Pancreas (tissue), 10 donors: ENCODE measurements around the gene MEI4. TPM values are rescaled to one million over a fixed set of nuclear protein-coding genes. Genes with fewer than 3 reads are reported as not detected.

ENCODE experiments used
- ATAC-seq, 4 donors: fragments of 200-7000 bp; cut with Tn5 transposase; one replicate each; pipeline versions ENCODE4 v1.8.0 to v1.9.1; 2020; ENCODE audit warnings: mild to moderate bottlenecking in 4 of 4, moderate library complexity in 4 of 4
- DNase-seq, 6 donors: peaks; one replicate each; pipeline ENCODE4 v3.0.0-alpha.2; 2020
- FAIRE-seq: peaks from 2 replicates; lab custom pipeline; 2012; peaks lifted over from hg19 to GRCh38; lab: Jason Lieb, UNC
- H3K27ac ChIP-seq, 4 donors: fragments of 200-600 bp; sonication (generic); 1 replicate in 3 of 4; 2 replicates in 1 of 4; pipeline versions ENCODE4 v1.5.0 to v1.8.0; 2020
- H3K27me3 ChIP-seq, 4 donors: fragments of 200-600 bp; one replicate each; pipeline ENCODE4 v1.8.0; 2021
- H3K36me3 ChIP-seq, 3 donors: fragments of 200-600 bp; sonication (generic) in 1 of 3; one replicate each; pipeline versions ENCODE4 v1.5.0 to v1.8.0; 2020 to 2021
- H3K4me1 ChIP-seq, 3 donors: fragments of 200-600 bp; one replicate each; pipeline ENCODE4 v1.8.0; 2021
- H3K4me3 ChIP-seq, 4 donors: fragments of 200-600 bp; sonication (generic) in 2 of 4; one replicate each; pipeline versions ENCODE4 v1.5.0 to v1.8.0; 2020 to 2021
- H3K9me3 ChIP-seq, 4 donors: fragments of 200-600 bp; one replicate each; pipeline ENCODE4 v1.8.0; 2021
- CTCF ChIP-seq, 4 donors: fragments of 200-600 bp; sonication (generic) in 3 of 4; IDR thresholded peaks; one replicate each; pipeline versions ENCODE4 v1.5.0 to v1.8.0; 2021; ENCODE audit warnings: antibody characterized with exemption in 4 of 4
- WGBS, 2 donors: extraction: QIAGEN DNeasy Blood & Tissue Kit; methylation state at CpG; one replicate each; pipeline ENCODE4 v1.1.7; 2013; 5-methylcytosine and 5-hydroxymethylcytosine counted together
- intact Hi-C, 3 donors: fragments of 100-400 bp; cut with DNase I; formaldehyde crosslinking; loops; one replicate each; pipeline versions ENCODE4 v1.11.1 to v1.14.2; 2022
- polyA plus RNA-seq, 2 donors: library from polyadenylated mRNA; stranded (reverse); fragments of 200-250 nt; gene quantifications; one replicate each; pipeline ENCODE4 v1.2.3, GENCODE V29; 2013
- total RNA-seq, 6 donors: library from RNA; stranded (reverse); fragmentation: NEBNext Ultra II Directional in 4 of 6; extraction: Animal tissue kit (Norgen Biotek cat#: 25700) in 4 of 6; gene quantifications; one replicate each; pipeline versions ENCODE4 v1.2.1 to v1.2.4, GENCODE V29; 2021 to 2023
- donor health status: healthy with polysubstance abuse.
- donor health status: DM: no; HTN: no; CAD: no; lungs with moderate emphysema.
- donor health status: DM: no; HTN: no; CAD: no.
- donor health status: control.
- donor health status: control.
- donor health status: Bipolar disorder and iron deficiency.
- donor health status: DM: yes; HTN: yes; CAD: no.
- donor health status: DM: no; HTN: no; CAD: no.
- donor health status: DM: no; HTN: no; CAD: no.
- donor health status: DM: yes; HTN: yes; CAD: no.

The MEI4 gene
- total and polyA plus RNA-seq, 8 donors: 0.30 to 1.9 (median 1.1) TPM

GRCh38 chr6:77856391-77856790 is 203.6 kb downstream of the MEI4 start:
- H3K9me3 ChIP-seq: peaks cover 0 to 3% (median 0%) of the 10 kb centered on the region in 4 donors
- intact Hi-C loops: no loop called here

GRCh38 chr6:77857421-77857820 is 204.6 kb downstream of the MEI4 start:
- DNase-seq (no peak), FAIRE-seq (no peak), ATAC-seq (no peak)
- H3K4me3 ChIP-seq: no peak overlapping the region
- peaks cover 0 to 5% (median 0%) of the 10 kb centered on the region in 4 donors for H3K9me3 ChIP-seq
- no peaks in the 10 kb centered on the region for H3K36me3 ChIP-seq
- intact Hi-C loops: no loop called here
- TF ChIP-seq CTCF (IDR thresholded peaks at IDR 0.05): no peak
- H3K27ac ChIP-seq: no peak overlapping the region
- H3K27me3 ChIP-seq: no peaks in the 10 kb centered on the region
- no peaks in the 10 kb centered on the region for H3K4me1 ChIP-seq

More at GRCh38 chr6:77856391-77856790, 203.6 kb downstream of the MEI4 start:
- 60 to 63% methylated on average over 5 of the region's 5 CpGs for WGBS, 2 donors
- no peak for DNase-seq
- no peak overlapping the region for H3K27ac ChIP-seq
- ATAC-seq: no peak
- H3K4me3 ChIP-seq: no peak overlapping the region
- FAIRE-seq: no peak
- no peaks in the 10 kb centered on the region for H3K36me3 ChIP-seq
- H3K27me3 ChIP-seq: no peaks in the 10 kb centered on the region
- TF ChIP-seq CTCF (IDR thresholded peaks at IDR 0.05): no peak
- H3K4me1 ChIP-seq: no peaks in the 10 kb centered on the region

GRCh38 chr6:77876300-77876699 is 223.5 kb downstream of the MEI4 start:
- H3K36me3 ChIP-seq: no peaks in the 10 kb centered on the region
- intact Hi-C loops: no loop called here
- no peak for ATAC-seq
- H3K27ac ChIP-seq: no peak overlapping the region
- WGBS, 2 donors: 89 to 95% methylated on average over 2 of the region's 2 CpGs
- no peak for DNase-seq
- H3K4me3 ChIP-seq: no peak overlapping the region
- no peak for FAIRE-seq
- no peaks in the 10 kb centered on the region for H3K27me3 ChIP-seq
- no peak for TF ChIP-seq CTCF (IDR thresholded peaks at IDR 0.05)
- H3K9me3 ChIP-seq: no peaks in the 10 kb centered on the region
- no peaks in the 10 kb centered on the region for H3K4me1 ChIP-seq

GRCh38 chr6:77879527-77879926 is 226.7 kb downstream of the MEI4 start:
- no peak for DNase-seq
- H3K4me3 ChIP-seq: no peak overlapping the region
- H3K36me3 ChIP-seq: no peaks in the 10 kb centered on the region
- ATAC-seq: no peak
- no peak overlapping the region for H3K27ac ChIP-seq
- FAIRE-seq: no peak
- H3K9me3 ChIP-seq: no peaks in the 10 kb centered on the region
- no peaks in the 10 kb centered on the region for H3K27me3 ChIP-seq
- intact Hi-C loops: no loop called here
- no peaks in the 10 kb centered on the region for H3K4me1 ChIP-seq
- WGBS, 2 donors: 49 to 61% methylated on average over 2 of the region's 2 CpGs
- no peak for TF ChIP-seq CTCF (IDR thresholded peaks at IDR 0.05)

GRCh38 chr6:77880501-77880900 is 227.7 kb downstream of the MEI4 start:
- Histone ChIP-seq H3K9me3 (no peaks in the 10 kb centered on the region), H3K27ac (no peak overlapping the region), H3K4me1 (no peaks in the 10 kb centered on the region), H3K36me3 (no peaks in the 10 kb centered on the region), H3K4me3 (no peak overlapping the region), H3K27me3 (no peaks in the 10 kb centered on the region)
- ATAC-seq (no peak), FAIRE-seq (no peak), DNase-seq (no peak)
- no peak for TF ChIP-seq CTCF (IDR thresholded peaks at IDR 0.05)
- intact Hi-C loops: no loop called here
- WGBS, 2 donors: 85 to 88% methylated on average over 2 of the region's 2 CpGs
